ENCODE data around the gene LRP1. TPM values are rescaled to one million over a fixed set of nuclear protein-coding genes. Genes with fewer than 3 reads are reported as not detected.

The LRP1 gene
- total RNA-seq, 1 donor from 2014 or later, result 477 TPM

DNA sequence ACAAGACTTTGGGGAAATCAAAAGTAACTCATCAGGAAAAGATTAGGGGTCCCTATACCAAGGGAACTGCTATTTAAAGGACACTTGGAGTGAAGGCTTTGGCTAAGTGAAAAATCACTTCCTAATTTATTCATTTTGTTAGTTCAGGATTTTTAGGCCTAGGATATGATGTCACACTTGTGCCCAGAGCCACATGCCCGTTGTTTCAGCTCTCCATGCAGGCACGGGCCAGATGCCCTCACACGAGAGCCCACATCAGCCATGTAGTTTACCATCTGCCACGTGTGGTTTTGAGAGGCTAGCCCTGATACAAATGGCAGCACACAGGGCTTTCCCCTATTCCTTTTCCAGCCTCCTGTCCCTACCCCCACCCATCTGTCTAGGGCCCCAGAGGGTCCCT lies 31.0 kb downstream of the LRP1 start:
- peak overlapping the region; percentile 55 for H3K27ac ChIP-seq
- intact Hi-C loops (cut with DNase I), result no loop called here
- no peak for DNase-seq (ENCODE audit: extremely low spot score in 2 of 2)

GRCh38 chr12:57160040-57160439 lies 31.8 kb downstream of the LRP1 start:
- no peak overlapping the region for H3K4me3 ChIP-seq
- intact Hi-C loops (cut with DNase I), result no loop called here
- H3K36me3 ChIP-seq, result peaks cover 8 to 92% of the 10 kb centered on the region in 2 donors
- H3K27ac ChIP-seq, result no peak overlapping the region
- H3K27me3 ChIP-seq, result no peaks in the 10 kb centered on the region
- no peaks in the 10 kb centered on the region for H3K9me3 ChIP-seq
- TF ChIP-seq CTCF (IDR thresholded peaks at IDR 0.05) (no peak), POLR2A (IDR thresholded peaks at IDR 0.05) (no peak), POLR2AphosphoS5 (IDR thresholded peaks at IDR 0.05; ENCODE audit: insufficient read depth in 1 of 2, low read depth in 1 of 2) (no peak)
- no peak for DNase-seq (ENCODE audit: extremely low spot score in 2 of 2)
- H3K4me1 ChIP-seq, result peaks cover 20% of the 10 kb centered on the region

More for the DNA sequence above, 31.0 kb downstream of the LRP1 start:
- H3K4me3 ChIP-seq, result no peak overlapping the region
- H3K36me3 ChIP-seq, result peaks cover 8 to 92% of the 10 kb centered on the region in 2 donors
- peaks cover 20% of the 10 kb centered on the region for H3K4me1 ChIP-seq
- TF ChIP-seq POLR2AphosphoS5 (IDR thresholded peaks at IDR 0.05; ENCODE audit: insufficient read depth in 1 of 2, low read depth in 1 of 2), result no peak
- H3K9me3 ChIP-seq, result no peaks in the 10 kb centered on the region
- no peaks in the 10 kb centered on the region for H3K27me3 ChIP-seq

- Histone ChIP-seq H3K4me3 (no peak overlapping the region), H3K36me3 (peaks cover 8 to 91% of the 10 kb centered on the region in 2 donors), H3K27ac (no peak overlapping the region), H3K9me3 (no peaks in the 10 kb centered on the region), H3K4me1 (peaks cover 20% of the 10 kb centered on the region), H3K27me3 (no peaks in the 10 kb centered on the region)
- intact Hi-C loops (cut with DNase I), result no loop called here
- no peak for DNase-seq (ENCODE audit: extremely low spot score in 2 of 2)
- TF ChIP-seq POLR2A (IDR thresholded peaks at IDR 0.05) (no peak), POLR2AphosphoS5 (IDR thresholded peaks at IDR 0.05; ENCODE audit: insufficient read depth in 1 of 2, low read depth in 1 of 2) (no peak), CTCF (IDR thresholded peaks at IDR 0.05) (no peak)
These were observed 32.5 kb downstream of the LRP1 start for GRCh38 chr12:57160741-57161140.

DNA sequence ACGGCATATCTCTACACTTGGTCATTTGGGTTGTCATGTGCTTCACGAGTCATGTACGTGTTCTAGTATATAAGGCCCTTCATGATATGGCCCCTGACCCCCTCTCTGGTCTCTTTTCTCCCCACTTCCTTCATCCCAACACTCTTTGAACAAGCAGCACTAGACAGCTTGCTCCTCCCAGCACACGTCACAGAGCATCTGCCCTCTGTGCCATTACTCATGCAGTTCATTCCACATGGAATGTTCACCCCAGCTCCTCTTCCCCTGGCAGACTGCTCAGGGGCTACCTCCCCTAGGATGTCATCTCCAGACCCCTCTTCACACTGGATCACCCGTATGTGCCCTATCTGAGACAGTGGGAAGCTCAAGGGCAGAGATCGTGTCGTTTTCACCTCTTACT lies 33.2 kb downstream of the LRP1 start:
- peaks cover 8 to 90% of the 10 kb centered on the region in 2 donors for H3K36me3 ChIP-seq

DNA sequence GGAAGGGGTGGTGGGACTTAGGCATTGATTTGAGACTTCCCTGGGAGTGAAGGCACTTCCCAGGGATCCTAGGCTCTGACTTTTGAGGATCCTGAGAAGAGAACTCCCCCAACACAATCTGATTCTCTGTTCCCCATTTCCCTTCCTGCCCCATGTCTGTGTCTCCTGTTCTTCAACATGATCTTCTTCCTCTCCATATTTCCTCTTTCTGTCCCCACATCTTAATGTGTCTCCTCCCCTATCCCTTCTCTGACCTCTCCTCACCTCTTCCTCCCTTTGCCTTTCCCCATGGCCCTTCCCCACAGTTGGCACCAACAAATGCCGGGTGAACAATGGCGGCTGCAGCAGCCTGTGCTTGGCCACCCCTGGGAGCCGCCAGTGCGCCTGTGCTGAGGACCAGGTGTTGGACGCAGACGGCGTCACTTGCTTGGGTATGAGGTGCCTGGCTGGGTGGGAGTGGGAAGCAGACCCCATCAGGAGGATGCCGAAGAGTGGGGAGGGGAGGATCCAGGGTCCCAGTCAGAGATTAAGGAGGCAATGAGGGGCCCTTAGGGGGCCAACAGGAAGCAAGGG lies 34.4 kb downstream of the LRP1 start:
- no peak for TF ChIP-seq POLR2AphosphoS5 (IDR thresholded peaks at IDR 0.05; ENCODE audit: insufficient read depth in 1 of 2, low read depth in 1 of 2)
- TF ChIP-seq POLR2A (IDR thresholded peaks at IDR 0.05), result no peak
- no peak for TF ChIP-seq CTCF (IDR thresholded peaks at IDR 0.05)

More for the DNA sequence above, 33.2 kb downstream of the LRP1 start:
- H3K9me3 ChIP-seq, result no peaks in the 10 kb centered on the region
- no peak overlapping the region for H3K27ac ChIP-seq
- H3K4me3 ChIP-seq, result no peak overlapping the region
- no peak for DNase-seq (ENCODE audit: extremely low spot score in 2 of 2)
- TF ChIP-seq POLR2A (IDR thresholded peaks at IDR 0.05) (no peak), CTCF (IDR thresholded peaks at IDR 0.05) (no peak), POLR2AphosphoS5 (IDR thresholded peaks at IDR 0.05; ENCODE audit: insufficient read depth in 1 of 2, low read depth in 1 of 2) (no peak)
- intact Hi-C loops (cut with DNase I), result no loop called here
- no peaks in the 10 kb centered on the region for H3K27me3 ChIP-seq
- H3K4me1 ChIP-seq, result peaks cover 23% of the 10 kb centered on the region

More for the DNA sequence above, 34.4 kb downstream of the LRP1 start:
- Histone ChIP-seq H3K4me1 (peaks cover 31% of the 10 kb centered on the region), H3K27me3 (no peaks in the 10 kb centered on the region), H3K36me3 (peaks cover 5 to 88% of the 10 kb centered on the region in 2 donors), H3K4me3 (no peak overlapping the region), H3K27ac (no peak overlapping the region), H3K9me3 (no peaks in the 10 kb centered on the region)
- DNase-seq (ENCODE audit: extremely low spot score in 2 of 2), result no peak
- intact Hi-C loops (cut with DNase I), result no loop called here

Measured in vagina (tissue), 2 donors.